CMK (cell line): ENCODE data around the gene VCX3B.
"Not testable (repeated sequence)": the region's sequence is repeated elsewhere in the genome, so short reads cannot be mapped to it uniquely, and the experiment has no call there.

ENCODE experiments used
- DNase-seq: peaks from one replicate; pipeline ENCODE4 v3.0.0-alpha.2; 2010; ENCODE audit warnings: low read depth

The VCX3B gene

DNA sequence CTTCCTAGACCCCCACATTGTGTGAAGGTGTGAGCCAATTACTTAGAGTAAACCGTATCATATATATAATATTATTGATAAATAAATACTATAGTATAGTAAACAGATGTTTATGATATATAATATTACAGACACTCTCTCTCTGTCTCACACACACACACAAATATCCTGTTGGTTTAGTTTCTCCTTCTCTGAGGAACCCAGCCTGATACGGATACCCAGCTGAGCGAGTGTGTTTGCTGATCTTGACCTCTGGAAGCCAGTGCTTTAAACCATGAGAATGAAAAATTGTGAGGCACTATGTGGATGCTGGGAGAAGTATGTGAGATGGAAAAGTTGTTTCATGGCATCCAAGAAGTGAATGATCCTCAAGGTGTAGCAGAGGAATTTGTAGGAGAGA, at the start of gene VCX3B:
Gene VCX3B, plus strand, starts transcription at position 301 of the 400 bp plus-strand sequence. CDS start 621 bp downstream, outside the sequence.
- DNase-seq = not testable (repeated sequence)

DNA sequence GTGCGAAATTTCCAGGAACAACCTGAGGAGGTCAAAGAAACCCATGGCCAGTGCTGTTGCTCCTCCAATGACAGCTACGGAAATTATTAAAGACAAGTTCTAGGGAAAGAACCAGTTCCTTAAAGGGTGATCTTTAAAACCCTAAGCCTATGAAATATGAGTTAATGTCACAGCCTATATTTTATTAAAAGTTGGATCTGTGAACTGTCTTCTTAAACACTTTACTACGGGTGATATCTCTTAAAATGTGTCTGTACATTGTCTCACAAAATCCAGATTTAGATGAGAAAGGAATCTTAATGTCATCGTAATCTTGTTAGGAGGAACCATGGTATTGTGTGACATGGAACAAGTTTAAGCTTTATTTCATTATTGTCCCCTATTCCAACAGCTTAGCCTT, 46.3 kb upstream of the VCX3B start:
- DNase-seq = no peak

DNA sequence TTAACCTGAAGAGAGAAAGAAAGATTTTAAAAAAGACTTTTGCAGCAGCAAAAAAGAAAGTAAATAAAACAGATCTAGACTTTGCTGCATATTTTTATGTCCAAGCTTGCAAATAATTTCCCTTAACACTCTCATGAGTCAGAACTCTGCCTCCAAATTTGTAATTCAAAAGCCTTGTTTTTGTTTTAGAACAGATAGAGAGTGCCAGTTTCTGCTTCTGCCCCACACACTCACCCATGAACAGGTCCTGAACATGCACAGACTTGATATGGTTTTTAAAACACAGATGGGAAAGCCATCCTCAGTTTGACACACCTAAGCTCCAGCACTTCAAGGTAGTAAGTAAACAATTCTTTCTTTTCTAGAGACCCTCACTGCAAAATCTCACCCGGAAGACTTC, 39.7 kb upstream of the VCX3B start:
- no peak for DNase-seq

DNA sequence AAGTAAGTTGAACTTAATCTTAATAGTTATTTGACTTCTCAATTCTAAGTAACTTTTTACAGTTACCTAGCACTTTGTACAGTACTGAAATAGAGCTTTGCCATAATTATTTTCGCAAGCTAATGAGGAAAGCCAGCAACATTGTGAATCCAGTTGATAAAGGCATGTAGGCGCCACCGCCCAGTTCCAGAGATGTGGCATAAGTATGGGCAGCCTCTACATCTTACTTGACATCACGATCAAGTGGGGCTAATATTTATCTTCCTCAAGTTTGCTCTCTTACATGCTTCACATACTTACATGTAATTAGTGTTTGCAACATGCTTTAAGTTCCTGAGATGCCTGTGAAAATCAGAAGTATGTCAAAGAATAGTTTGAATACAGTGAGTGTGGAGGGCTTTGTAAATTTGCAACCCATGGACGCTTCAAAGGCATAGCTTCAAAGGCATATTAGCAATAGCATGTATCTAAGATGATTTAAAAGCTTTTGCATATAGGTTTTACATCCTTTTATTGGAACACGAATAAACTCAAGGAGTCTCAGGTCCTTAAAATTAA, 34.9 kb upstream of the VCX3B start:
- no peak for DNase-seq

DNA sequence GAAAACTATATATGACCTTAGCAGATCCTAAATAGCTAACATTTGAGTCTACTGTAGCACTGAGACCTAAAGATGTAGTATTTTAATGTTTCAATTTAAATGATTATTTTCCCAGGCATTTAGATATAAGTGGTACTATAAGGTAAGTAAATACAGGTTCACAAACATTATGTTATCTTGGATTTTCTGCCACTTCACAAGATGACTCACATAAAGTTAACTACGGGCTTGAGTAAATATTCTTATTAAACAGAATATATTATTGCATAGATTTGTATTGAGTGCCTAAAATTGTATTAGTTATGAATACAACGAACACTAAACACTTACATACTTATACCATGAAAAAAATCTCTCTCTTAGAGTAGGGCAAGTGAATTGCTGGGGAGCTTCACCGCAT, 34.2 kb upstream of the VCX3B start:
- DNase-seq = no peak

DNA sequence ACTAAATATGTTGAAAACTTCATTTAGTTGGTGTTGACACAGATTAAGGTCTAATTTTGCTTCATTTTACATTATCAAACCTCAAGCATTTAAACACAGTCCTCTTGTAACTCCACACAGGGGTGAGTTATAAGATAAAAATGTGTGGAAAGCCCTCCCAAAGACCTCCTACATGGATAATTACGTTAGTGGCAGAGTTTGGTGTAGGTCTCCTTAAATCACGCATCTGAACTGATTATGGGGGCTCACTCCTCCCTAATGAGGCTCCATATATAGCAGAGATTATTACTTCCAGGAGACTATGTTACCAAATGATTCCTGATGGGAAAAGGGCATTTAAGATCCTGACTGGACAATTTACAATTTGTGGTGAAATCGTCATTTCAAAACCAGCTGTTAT, 32.2 kb upstream of the VCX3B start:
- no peak for DNase-seq

DNA sequence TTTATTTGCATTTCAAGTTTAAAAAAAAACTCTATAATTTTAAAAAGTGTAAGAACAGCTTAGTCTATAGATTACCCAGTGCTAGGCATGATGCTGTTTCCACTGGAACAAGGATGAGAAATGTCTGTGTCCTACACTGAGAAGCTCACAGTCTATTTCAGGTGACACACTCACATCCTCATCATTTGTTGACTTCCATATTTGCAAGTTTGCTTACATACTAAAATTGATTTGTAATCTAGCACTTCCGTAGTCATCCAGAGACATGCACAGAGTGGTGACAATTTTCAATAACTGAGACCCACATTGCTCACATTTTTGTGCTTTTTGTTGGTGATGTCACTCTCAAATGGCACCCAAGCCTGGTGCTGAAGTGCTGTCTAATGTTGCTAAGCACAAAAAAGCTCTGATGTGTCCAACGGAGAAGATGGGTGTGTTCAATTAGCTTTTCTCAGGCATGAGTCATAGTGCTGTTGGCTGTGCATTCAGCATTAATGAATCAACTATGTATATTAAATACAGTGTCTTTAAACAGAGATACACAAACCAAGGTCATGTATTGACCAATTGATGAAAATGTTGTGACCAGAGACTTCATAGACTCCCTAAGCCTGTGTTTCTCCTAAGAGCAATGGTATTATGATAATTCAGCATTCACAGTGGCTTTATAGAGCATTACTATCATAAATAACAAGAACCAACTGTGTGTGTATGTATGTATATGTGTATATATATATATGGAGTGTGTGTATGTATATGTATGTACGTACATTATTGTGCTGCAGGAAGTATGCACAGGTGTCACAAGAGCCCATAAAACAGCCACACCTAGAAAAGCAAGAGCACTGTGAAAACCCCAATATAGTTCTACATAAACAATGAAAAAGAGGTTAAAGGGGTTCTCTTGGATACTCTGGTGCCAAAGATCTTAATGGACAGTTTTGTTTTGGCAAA, 31.2 kb upstream of the VCX3B start:
- DNase-seq = no peak

DNA sequence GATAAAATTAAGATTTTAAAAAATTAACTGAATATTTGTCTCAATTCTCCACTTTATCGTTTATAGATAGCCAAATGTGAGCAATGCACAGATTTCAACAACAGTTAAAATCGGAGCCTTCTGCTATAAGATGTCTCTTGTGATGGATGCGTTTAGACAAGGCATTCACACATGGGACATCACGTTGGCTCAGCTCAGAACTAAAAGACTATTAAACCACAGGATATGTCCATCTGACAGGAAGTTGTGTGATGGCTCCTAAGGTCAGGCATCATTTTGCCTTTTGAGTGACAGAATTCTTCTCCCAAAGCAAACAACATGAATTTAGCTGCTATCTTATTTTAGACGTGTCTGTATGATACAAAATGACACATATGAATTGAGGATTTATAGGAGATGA, 17.3 kb upstream of the VCX3B start:
- no peak for DNase-seq

DNA sequence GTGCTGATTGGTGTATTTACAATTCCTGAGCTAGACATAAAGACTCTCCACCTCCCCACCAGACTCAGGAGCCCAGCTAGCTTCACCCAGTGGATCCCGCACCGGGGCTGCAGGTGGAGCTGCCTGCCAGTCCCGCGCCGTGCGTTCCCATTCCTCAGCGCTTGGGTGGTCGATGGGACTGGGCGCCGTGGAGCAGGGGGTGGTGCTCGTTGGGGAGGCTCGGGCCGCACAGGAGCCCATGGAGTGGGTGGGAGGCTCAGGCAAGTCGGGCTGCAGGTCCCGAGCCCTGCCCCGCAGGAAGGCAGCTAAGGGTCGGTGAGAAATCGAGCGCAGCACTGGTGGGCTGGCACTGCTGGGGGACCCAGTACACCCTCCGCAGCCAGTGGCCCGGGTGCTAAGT, 12.3 kb upstream of the VCX3B start:
- not testable (repeated sequence) for DNase-seq

DNA sequence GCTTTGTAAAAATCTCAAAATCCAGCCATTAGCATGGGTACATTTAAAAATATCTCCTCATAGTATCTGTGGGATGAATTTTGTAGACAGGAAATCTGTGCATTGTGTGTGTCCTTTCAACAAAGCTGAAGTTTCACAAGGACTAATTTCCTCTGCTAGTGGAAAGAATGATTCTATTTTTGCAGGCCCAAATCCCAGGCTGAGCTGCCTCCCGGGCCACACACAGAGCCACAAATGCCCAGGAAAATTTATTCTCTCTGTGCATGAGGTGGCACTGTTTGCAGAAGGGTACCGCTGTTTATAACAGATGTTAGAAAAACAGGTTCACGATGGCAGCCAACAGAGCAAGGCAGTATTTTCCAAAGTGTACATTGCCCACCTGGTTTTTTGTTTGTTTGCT, 11.0 kb upstream of the VCX3B start:
- no peak for DNase-seq

DNA sequence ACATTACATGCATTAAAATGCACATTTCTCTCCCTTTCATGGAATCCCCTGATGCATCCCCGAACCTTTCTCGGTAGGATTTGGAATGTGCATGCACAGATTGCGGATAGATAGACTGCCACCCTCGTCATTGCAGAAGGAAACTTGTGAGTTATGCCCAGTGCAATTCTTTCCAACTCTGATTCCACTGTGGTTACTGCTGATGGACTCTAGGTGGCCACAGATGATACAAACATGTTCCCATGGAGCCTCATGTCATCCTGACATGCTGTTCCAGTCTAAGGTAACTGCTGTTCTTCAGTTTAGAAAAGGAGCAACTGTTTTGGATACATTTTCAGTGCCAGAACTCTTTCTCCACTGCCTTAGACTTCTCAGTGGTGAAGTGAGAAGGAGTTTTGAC, 9.1 kb upstream of the VCX3B start:
- no peak for DNase-seq

DNA sequence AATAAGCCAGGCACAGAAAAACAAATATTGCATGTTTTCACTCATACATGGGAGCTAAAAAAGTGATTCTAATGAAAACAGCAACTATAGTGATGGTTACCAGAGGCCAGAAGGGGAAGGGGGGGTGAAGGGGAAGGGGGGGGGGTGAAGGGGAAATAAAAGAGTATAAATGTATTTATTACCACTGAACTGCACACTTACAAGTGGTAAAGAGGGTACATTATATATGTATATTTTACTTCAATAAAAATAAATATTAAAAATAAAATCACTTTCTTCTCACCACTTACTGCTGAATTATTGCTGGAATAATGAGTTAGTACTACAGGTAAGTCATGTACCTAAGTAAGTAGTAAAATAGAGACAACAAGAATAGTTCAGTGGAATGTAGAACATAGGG, 2.1 kb upstream of the VCX3B start:
- no peak for DNase-seq

DNA sequence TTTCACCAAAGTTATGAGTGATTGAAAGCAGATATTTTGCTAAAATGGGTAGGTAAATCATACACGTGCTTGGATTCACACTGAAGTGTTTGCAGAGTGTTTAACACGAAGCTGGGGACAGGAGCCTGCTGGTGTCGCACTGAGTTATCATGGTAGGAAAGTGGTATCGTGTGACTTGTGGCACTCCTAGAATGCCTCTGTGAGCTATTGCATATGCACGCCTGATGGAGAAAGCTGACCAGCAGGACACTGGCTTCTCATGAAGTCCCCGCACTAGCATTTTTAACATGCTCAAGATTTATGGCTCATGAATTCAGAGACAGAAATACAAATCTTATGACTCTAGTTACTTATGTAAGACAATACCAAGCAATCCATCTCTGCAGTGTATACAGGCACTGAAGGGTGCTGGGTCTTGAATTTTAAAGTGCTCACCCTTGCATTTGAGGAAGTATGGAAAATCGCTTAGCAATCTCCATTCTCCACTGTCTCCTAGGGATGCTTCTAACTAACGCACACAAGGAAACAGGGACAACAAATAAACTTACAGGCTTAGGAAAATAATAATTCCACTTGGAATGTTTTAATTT, 19.8 kb downstream of the VCX3B start:
- DNase-seq = no peak

DNA sequence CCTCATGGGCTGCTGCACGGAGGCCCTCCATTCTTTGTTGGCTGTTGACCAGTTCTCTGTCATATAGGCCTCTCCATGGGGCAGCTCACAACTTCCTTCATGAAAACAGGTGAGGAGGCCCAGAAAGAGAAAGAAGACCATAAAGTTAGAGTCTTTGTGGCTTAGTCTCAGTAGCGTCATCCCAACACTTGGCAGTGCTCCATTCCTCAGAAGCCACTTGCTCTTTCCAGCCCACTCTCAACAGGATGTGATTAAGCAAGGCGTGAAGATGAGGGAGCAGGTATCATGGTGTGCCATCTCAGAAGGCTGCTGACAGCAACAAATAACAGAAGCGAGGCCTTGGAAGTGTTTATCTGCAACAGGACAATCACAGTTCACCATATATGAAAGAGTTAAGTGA, 30.4 kb downstream of the VCX3B start:
- not testable (repeated sequence) for DNase-seq

DNA sequence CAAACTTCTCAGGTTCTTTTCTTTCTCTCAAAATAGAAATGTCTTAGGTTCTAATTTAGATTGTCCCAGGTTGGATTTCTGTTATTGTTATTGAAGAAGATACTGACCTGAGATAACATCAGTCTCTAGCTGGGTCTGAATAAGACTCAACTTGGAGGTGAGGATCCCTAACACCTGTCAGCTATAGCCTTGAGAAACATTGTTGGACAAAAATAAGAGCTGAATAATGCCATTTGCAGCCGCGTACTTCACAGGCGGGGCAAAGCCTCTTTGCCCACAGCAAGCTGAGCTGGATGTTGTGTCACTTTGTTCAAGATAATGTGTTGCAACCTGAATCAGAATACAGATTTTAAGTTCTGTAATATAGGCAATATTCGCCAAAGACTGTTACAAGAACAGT, 35.6 kb downstream of the VCX3B start:
- no peak for DNase-seq

DNA sequence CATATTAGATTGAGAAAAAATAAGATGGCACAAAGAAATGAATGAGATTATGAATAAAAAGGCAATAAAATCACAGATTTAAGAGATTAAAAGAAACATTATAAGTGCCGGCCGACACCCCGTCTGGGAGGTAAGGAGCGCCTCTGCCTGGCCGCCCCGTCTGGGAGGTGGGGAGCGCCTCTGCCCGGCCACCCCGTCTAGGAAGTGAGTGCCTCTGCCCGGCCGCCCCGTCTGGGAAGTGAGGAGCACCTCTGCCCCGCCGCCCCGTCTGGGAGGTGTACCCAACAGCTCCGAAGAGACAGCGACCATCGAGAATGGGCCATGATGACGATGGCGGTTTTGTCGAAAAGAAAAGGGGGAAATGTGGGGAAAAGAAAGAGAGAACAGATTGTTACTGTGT, 37.5 kb downstream of the VCX3B start:
- DNase-seq = not testable (repeated sequence)

DNA sequence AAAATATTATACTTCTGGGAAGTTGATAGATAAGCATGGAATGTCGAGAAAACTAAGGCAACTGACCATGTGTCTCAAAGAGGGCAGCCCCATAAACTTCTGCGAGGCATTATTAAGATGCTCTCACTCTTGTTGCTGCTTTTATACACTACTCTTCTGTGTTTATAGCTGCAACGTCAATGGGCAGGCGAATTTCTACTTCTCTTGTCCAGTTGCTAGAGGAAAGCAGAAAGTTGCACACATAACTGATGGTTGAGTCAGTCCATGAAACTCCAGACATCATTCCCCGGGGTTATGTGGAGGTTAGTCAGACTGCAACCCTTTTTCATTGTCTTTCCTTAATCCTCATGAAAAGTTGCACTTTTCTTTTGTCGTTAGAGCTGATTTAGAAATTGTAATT, 39.8 kb downstream of the VCX3B start:
- DNase-seq = no peak
